Right renal pelvis (tissue), 4 donors: Measurements from ENCODE around the gene SYNPO. TPM values are rescaled to one million over a fixed set of nuclear protein-coding genes. Genes with fewer than 3 reads are reported as not detected.

Experiments used
- DNase-seq, 4 donors: peaks; one replicate each; pipeline ENCODE4 v3.0.0-alpha.2; 2013; ENCODE audit warnings: low read depth in 4 of 4, low spot score in 3 of 4, missing footprints in 1 of 4
- polyA plus RNA-seq, 4 donors: library from polyadenylated mRNA; unstranded; fragments of 120-200 nt; gene quantifications; one replicate each; pipeline ENCODE4 v1.2.1, GENCODE V29; 2013; ENCODE audit not compliant: insufficient read length in 4 of 4

The SYNPO gene
- polyA plus RNA-seq, 4 donors = 97.9 to 127 (median 110) TPM

GRCh38 chr5:150638488-150639376 is 1.7 kb upstream of the SYNPO start:
- DNase-seq = no peak

DNA sequence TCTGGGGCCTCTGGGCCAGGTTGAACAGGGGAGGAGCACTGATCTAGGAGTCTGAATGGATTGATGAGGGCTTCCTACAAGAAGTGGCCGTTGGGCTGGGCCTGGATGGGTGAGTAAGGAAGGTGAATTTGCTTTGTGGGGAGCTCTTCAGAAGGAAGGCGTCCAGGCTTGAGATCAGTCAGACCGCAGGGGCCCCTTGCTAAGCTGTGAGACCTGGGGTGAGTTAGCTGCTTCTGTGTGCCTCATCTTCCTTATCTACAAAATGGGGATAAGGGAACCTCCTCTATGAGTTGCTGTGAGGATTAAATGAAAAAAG is 1.1 kb upstream of the SYNPO start:
- no peak for DNase-seq

DNA sequence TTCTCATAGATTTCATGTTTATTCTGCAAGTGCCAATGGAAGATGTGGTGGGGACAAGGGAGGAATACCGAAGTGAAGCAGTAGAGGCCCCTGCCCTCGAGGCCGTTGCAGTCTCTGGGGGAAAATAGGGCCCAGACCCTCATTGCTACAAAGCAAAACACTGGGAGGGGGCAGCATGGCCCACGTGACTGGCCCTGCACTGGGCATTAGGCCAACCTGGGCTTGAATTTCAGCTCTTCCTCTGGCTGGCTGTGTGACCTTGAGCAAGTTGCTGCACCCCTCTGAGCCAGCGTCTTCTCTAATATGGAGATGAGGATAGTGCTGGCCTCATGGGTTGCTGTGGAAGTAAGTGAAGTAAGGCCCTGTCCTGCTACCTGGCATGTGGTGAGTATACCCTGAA is 709 bp upstream of the SYNPO start:
- DNase-seq = no peak

GRCh38 chr5:150641006-150641570 is 628 bp downstream of the SYNPO start:
- no peak for DNase-seq

GRCh38 chr5:150641824-150642566 is 1.5 kb downstream of the SYNPO start:
- no peak for DNase-seq

DNA sequence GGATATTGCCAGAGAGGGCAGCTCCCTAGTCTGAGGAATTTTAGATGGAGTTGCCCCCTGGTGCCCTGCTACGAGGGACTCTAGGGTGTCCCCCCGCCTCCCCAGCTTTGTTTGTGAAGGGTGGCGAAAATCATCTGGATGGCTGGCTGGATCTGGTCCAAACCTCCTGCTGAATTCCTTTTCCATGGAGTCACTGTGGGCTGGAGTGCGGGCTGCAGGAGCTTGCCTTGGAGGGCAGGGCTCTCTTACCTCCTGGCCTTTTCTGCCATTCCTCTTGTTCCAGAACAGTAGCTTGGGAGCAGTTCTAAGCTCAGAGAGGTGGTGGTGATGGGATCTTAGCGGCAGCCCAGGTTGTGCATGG is 2.1 kb downstream of the SYNPO start:
- peak in 3 of 4 donors; percentile 57 to 78 (median 74) for DNase-seq

DNA sequence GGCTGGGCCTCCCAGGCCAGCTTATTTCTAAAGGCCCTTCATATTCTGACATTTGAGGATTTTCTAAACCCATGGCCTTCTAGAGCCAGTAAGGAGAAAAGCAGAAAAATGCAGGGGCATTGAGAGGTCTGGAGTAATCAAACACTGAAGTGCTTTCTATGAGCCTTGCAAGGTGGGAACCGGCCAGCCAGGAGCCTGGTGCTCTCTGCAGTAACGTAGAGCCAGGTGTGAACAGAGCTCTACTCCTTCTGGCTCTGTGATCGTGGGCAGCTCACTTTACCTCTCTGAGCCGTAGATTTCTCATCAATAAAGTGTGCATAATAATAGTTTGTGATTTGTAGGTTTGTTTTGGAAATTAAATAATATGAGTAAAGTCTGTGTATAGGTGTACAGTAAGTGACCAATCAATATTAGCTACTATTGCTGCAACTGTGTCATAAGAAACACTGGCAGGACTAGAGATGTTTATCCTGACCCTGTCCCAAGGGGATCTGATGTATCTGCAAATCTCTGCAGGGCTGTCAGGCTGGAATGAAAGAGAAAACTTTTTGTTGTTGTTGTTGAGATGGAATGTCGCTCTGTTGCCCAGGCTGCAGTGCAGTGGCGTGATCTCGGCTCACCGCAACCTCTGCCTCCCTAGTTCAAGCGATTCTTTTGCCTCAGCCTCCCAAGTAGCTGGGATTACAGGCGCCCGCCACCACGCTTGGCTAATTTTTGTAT is 2.7 kb downstream of the SYNPO start:
- no peak for DNase-seq

DNA sequence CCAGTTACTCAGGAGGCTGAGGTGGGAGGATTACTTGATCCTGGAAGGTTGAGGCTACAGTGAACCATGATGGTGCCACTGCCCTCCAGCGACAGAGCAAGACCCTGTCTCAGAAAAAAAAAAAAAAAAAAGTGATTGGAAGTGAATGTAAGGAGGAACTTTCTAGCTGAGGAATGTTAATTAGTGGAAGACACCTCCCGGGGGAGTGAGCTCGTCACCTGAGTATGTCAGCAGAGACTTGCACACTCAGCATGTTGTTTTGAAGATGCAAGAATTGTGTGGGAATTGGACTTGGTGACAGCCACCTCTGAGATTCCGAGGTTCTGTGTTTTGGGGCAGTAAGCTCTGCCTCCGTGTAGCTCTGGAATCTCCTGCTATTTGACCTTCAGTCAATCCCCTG is 3.6 kb downstream of the SYNPO start:
- DNase-seq = no peak

GRCh38 chr5:150644514-150644913 is 4.1 kb downstream of the SYNPO start:
- no peak for DNase-seq

GRCh38 chr5:150645070-150645700 is 4.7 kb downstream of the SYNPO start:
- peak in 2 of 4 donors; percentile 68 to 71 for DNase-seq

DNA sequence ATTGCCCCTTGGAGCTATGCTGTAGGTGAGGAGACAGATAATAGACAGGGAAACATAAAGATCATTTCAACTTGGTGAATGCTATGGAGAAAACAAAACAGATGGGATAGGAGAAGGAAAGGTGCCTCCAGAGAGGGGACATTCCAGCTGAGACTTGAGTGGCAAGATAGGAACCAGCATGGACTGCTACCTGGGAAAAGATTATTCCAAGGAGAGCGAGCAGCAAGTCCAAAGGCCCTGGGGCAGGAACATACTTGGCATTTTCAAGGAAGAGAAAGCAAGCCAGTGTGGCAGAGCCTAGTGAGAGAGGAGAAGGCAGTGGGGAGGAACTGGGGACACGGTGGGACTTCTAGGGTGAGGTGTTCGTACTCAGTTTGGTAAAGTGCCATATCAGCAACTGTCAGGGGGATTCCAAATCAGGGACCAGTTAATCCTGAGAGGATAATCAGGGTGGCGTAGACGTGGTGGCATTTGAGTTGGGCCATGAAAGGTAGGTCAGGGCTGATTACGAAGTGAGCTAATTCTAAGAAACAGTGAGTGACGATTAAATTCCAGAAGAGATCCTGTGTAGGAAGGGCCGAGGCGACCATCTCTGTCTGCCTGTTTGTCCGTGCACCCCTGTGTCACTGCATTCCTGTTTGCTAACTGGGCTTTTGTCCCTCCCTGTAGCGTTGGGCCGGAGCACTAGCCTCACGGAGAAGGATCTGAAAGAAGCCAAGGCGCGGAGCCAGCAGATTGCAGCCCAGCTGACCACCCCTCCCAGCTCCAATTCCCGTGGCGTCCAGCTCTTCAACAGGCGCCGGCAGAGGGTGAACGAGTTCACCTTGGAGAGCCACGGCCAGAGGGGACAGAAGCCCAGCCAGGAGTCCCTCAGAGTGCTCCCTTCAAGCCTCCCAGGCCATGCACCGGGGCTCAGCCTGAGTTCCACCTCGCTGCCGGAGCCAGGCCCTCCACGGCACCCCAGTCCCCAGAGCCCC is 7.1 kb downstream of the SYNPO start:
- DNase-seq = no peak

DNA sequence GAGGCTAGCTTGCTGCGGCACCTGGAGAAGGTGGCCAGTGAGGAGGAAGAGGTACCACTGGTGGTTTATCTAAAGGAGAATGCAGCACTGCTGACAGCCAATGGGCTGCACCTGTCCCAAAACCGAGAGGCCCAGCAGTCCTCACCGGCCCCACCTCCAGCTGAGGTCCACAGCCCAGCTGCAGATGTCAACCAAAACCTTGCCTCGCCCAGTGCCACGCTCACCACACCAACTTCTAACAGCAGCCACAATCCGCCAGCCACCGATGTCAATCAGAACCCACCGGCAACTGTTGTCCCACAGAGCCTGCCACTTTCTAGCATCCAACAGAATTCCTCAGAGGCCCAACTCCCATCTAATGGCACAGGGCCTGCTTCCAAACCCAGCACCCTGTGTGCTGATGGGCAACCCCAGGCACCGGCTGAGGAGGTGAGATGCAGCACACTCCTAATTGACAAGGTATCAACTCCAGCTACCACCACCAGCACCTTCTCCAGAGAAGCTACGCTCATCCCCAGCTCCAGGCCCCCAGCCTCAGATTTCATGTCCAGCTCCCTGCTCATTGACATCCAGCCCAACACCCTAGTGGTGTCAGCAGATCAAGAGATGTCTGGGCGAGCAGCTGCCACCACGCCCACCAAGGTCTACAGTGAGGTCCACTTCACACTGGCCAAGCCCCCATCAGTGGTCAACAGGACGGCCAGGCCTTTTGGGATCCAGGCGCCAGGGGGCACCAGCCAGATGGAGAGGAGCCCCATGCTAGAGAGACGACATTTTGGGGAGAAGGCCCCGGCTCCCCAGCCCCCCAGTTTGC is 8.0 kb downstream of the SYNPO start:
- DNase-seq = no peak

DNA sequence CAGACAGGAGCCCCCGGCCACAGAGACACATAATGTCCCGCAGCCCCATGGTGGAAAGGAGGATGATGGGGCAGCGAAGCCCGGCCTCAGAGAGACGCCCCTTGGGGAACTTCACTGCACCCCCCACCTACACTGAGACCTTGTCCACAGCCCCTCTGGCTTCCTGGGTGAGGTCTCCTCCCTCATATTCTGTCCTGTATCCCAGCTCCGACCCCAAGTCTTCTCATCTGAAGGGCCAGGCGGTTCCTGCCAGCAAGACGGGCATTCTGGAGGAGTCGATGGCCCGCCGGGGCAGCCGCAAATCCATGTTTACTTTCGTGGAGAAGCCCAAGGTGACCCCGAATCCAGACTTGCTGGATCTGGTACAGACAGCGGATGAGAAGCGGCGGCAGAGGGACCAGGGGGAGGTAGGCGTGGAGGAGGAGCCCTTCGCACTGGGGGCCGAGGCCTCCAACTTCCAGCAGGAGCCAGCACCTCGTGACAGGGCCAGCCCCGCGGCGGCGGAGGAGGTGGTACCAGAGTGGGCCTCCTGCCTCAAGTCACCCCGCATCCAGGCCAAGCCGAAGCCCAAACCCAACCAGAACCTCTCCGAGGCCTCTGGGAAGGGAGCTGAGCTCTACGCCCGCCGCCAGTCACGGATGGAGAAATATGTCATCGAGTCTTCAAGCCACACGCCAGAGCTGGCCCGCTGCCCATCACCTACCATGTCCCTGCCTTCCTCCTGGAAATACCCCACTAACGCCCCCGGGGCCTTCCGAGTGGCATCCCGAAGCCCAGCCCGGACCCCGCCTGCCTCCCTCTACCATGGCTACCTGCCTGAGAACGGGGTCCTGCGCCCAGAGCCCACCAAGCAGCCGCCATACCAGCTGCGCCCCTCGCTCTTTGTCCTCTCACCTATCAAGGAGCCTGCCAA is 8.9 kb downstream of the SYNPO start:
- DNase-seq = no peak

GRCh38 chr5:150650021-150651006 is 9.9 kb downstream of the SYNPO start:
- no peak for DNase-seq

- DNase-seq = no peak
Observed at GRCh38 chr5:150651382-150651781, 10.9 kb downstream of the SYNPO start.

DNA sequence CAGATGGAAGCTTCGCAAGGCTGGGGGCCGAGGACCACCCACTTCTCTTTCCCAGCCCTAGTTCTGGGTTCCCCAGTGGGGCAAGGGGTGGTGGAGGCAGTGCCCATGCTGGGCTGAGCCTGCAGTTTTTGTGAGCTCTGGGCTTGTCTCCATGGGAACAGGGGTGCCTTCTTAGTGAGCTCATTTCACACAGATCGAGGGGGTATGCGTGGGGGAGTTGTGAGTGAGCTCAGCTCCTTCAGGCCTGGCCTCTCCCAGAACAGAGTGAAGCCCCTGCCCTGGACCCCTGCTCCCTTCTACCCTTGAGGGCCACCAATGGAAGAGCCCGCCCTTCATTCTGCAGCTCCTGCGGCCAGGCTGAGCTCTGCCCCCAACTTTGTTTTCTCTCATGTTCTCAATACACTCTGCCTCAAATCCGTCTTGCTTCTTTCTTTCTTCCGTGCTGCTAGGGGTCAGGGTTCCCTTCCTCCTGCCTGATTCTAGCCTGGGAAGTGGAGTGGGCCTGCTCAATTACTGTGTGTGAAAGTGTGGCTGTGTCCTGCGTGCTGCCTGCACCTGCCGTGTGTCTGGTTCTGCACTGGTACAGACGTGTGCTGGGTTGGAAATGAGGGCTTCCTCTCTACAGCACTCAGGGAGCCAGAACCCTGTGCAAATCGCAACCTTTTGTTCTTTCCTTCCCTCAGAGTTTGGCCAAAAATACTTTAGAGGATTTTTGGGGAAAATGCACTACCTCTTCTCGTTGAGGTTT is 11.6 kb downstream of the SYNPO start:
- no peak for DNase-seq
